Measurements from ENCODE around the gene DEPDC1B. TPM values are rescaled to one million over a fixed set of nuclear protein-coding genes. Genes with fewer than 3 reads are reported as not detected.
"Not testable (repeated sequence)": the region's sequence is repeated elsewhere in the genome, so short reads cannot be mapped to it uniquely, and the experiment has no call there.

DEPDC1B gene
- total RNA-seq, 2 experiments from 2014 or later, result 27.1 to 30.0 TPM

DNA sequence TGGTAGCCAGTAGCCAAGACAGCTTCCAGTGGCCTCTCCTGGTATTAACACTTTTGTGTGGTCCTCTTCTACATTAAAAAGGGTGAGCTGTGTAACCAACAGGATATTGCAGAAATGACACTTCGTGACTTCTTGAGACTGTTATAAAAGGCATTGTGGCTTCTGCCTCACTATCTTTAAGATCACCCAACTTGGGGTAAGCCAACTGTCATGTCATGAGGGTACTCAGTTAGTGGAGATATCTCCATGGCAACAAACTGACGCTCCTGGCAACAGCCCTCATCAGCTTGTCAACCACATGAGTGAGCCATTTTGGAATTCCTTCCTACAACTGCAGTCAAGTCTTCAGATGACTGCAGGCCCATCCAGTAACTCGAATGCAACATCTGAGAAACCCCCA is 121.7 kb downstream of the DEPDC1B start:
- Mint-ChIP-seq H3K27ac (no peak overlapping the region), H3K4me3 (no peak overlapping the region), H3K9me3 (peaks cover 14% of the 10 kb centered on the region), H3K4me1 (peaks cover 3% of the 10 kb centered on the region), H3K36me3 (no peaks in the 10 kb centered on the region), H3K27me3 (peaks cover 6% of the 10 kb centered on the region)
- DNase-seq, result no peak
- ATAC-seq (ENCODE audit: low read depth), result peak; percentile 75
- POLR2A ChIA-PET, result no interaction called here

DNA sequence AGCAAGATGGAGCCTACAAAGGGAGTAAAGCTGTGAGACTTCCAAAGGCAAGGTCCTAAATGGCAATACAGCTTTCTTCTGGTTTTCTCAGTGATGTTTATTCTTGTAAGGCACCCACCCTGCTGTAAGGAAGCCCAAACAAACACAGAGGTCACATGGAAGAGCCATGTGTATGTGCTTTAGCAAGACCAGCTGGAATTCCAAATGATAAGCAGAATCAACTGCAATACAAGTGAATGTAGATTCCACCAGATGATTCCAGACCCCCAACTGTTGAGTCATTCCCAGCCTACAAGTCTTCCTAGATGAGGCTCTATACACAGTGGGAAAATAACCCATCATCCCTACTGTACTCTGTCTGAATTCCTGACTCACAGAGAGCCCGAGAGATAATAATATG is 122.8 kb downstream of the DEPDC1B start:
- DNase-seq, result no peak
- Mint-ChIP-seq H3K36me3 (no peaks in the 10 kb centered on the region), H3K9me3 (peaks cover 15% of the 10 kb centered on the region), H3K4me1 (peaks cover 3% of the 10 kb centered on the region), H3K4me3 (no peak overlapping the region), H3K27ac (no peak overlapping the region), H3K27me3 (peaks cover 7% of the 10 kb centered on the region)
- POLR2A ChIA-PET, result no interaction called here
- no peak for ATAC-seq (ENCODE audit: low read depth)

DNA sequence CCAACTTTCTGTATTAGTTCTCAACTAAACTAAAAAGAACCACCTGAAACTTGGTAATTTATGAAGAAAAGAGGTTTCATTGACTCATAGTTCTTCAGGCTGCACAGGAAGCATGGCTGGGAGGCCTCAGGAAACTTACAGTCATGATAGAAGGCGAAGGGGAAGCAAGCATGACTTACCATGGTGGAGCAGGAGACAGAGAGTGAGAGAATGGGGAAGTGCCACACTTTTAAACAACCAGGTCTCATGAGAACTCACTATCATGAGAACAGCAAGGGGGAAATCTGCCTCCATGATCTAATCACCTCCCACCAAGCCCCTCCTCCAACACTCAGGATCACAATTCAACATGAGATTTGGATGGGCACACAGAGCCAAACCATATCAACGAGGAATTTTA is 123.5 kb downstream of the DEPDC1B start:
- Mint-ChIP-seq H3K27me3 (peaks cover 7% of the 10 kb centered on the region), H3K4me3 (no peak overlapping the region), H3K27ac (no peak overlapping the region), H3K36me3 (no peaks in the 10 kb centered on the region), H3K9me3 (peaks cover 15% of the 10 kb centered on the region), H3K4me1 (peaks cover 3% of the 10 kb centered on the region)
- POLR2A ChIA-PET, result no interaction called here
- no peak for ATAC-seq (ENCODE audit: low read depth)
- no peak for DNase-seq

DNA sequence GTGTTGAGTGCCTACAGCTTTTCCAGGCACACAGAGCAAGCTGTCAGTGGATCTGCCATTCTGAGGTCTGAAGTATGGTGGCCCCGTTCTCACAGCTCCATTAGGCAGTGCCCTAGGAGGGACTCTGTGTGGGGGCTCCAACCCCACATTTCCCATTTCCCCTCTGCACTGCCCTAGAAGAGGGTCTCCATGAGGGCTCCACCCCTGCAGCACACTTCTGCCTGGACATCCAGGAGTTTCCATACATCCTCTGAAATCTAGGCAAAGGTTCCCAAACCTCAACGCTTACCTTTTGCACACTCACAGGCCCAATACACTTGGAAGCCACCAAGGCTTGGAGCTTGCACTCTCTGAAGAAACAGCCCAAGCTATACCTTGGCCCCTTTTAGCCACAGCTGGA is 131.3 kb downstream of the DEPDC1B start:
- POLR2A ChIA-PET, result no interaction called here
- H3K9me3 Mint-ChIP-seq, result peaks cover 13% of the 10 kb centered on the region
- H3K27ac Mint-ChIP-seq, result no peak overlapping the region

DNA sequence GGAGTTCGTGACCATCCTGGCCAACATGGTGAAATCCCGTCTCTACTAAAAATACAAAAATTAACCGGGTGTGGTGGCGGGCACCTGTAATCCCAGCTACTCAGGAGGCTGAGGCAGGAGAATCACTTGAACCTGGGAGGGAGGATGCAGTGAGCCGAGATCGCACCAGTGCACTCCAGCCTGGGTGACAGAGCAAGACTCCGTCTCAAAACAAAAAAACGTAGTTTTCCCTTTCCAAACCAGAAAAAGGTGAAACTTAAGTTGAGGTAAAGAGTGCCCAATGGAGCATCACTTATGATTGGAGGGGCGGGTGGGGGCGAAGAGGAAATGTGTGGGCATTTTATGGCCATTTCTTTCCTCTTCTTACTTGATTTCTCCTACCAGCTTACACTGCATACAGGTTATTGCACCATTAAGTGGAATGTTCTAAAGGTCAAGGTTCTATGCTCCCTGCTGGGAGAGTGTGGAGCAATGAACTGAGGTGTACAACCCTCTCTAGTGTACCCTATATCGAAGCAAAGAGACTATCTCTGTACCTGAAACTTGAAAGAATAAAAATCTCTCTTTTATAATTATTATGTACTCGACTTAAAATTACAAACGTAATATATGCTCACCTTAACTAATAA is 136.2 kb downstream of the DEPDC1B start:
- no peak for ATAC-seq (ENCODE audit: low read depth)
- H3K4me3 Mint-ChIP-seq, result no peak overlapping the region
- DNase-seq, result no peak
- no peaks in the 10 kb centered on the region for H3K4me1 Mint-ChIP-seq
- no peak overlapping the region for H3K27ac Mint-ChIP-seq
- H3K9me3 Mint-ChIP-seq, result peaks cover 7% of the 10 kb centered on the region
- POLR2A ChIA-PET, result no interaction called here
- no peaks in the 10 kb centered on the region for H3K27me3 Mint-ChIP-seq
- H3K36me3 Mint-ChIP-seq, result no peaks in the 10 kb centered on the region

More for the DNA sequence above, 131.3 kb downstream of the DEPDC1B start:
- Mint-ChIP-seq H3K27me3 (peaks cover 4% of the 10 kb centered on the region), H3K36me3 (no peaks in the 10 kb centered on the region), H3K4me3 (no peak overlapping the region), H3K4me1 (no peaks in the 10 kb centered on the region)
- DNase-seq (no peak), ATAC-seq (ENCODE audit: low read depth) (no peak)

DNA sequence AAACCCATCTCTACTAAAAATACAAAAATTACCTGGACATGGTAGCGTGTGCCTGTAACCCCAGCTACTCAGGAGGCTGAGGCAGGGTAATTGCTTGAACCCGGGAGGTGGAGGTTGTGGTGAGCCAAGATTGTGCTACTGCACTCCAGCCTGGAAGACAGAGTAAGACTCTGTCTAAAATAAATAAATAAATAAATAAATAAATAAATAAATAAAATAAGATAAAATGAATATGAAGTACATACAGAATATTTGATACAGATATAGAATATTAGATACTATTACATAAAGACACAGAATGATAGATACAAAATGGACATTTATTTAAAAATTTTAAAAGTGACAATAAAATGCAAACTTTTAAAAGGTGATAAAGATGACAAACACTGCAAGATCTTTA is 146.7 kb downstream of the DEPDC1B start:
- POLR2A ChIA-PET; ATAC-seq (ENCODE audit: low read depth); H3K4me3 Mint-ChIP-seq; DNase-seq; H3K4me1 Mint-ChIP-seq; H3K27ac Mint-ChIP-seq; H3K27me3 Mint-ChIP-seq; H3K9me3 Mint-ChIP-seq; H3K36me3 Mint-ChIP-seq: not testable (repeated sequence)

DNA sequence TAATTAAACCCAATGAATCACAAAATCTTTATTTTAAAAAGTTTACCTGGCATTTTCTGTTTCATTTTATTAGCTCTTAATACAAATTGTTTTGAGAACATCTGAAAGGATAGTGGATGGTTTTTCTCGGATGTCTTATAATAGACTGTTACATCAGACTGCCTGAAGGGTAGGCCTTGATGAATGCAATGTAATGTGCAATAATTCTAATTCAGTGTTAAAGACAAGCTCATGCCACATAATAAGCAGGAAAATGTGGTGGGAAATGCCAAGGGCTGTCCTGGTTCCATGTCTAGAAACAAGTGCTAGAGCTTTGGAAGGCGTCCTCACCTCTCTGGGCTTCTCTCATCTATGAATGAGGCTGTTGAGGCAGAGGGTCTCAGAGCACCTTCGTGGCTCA is 148.1 kb downstream of the DEPDC1B start:
- no peaks in the 10 kb centered on the region for H3K4me1 Mint-ChIP-seq

DNA sequence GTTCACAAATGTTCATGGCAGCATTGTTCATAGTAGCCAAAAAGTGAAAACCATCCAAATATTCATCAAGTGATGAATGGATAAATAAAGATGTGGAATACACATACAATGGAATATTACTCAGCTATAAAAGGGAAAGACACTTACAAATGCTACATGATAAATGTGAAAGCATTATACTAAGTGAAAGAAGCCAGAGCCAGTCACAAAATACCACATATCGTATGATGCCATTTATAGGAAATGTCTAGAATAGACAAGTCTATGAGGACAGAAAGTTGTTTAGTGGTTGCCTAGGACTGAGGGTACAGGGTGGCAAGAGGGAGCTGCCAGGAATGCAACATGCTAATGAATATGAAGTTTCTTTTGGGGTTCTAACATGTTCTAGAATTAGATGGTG is 148.7 kb downstream of the DEPDC1B start:
- peaks cover 4% of the 10 kb centered on the region for H3K27me3 Mint-ChIP-seq
- no peak overlapping the region for H3K4me3 Mint-ChIP-seq
- POLR2A ChIA-PET, result no interaction called here
- H3K36me3 Mint-ChIP-seq, result no peaks in the 10 kb centered on the region
- ATAC-seq (ENCODE audit: low read depth), result no peak
- no peaks in the 10 kb centered on the region for H3K9me3 Mint-ChIP-seq
- H3K4me1 Mint-ChIP-seq, result no peaks in the 10 kb centered on the region
- H3K27ac Mint-ChIP-seq, result no peak overlapping the region
- no peak for DNase-seq

More for the DNA sequence above, 148.1 kb downstream of the DEPDC1B start:
- Mint-ChIP-seq H3K36me3 (no peaks in the 10 kb centered on the region), H3K4me3 (no peak overlapping the region), H3K9me3 (no peaks in the 10 kb centered on the region), H3K27ac (no peak overlapping the region), H3K27me3 (peaks cover 4% of the 10 kb centered on the region)
- DNase-seq (no peak), ATAC-seq (ENCODE audit: low read depth) (no peak)
- POLR2A ChIA-PET, result no interaction called here

DNA sequence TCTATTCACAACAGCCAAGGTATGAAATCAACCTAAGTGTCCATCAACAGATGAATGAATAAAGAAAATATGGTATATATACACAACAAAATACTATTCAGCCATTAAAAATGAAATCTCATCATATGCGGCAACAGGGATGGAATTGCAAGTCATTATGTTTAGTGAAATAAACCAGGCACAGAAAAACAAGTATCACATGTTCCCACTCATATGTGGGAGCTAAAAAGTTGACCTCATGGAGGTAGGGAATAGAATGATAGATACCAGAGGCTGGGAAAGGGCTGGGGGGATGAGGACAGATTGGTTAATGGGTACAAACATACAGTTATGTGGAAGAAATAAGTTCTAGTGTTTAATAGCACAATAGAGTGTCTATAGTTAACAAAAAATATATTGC is 149.7 kb downstream of the DEPDC1B start:
- no peaks in the 10 kb centered on the region for H3K36me3 Mint-ChIP-seq
- ATAC-seq (ENCODE audit: low read depth) (no peak), DNase-seq (no peak)
- POLR2A ChIA-PET, result no interaction called here
- no peak overlapping the region for H3K4me3 Mint-ChIP-seq
- no peaks in the 10 kb centered on the region for H3K9me3 Mint-ChIP-seq
- H3K4me1 Mint-ChIP-seq, result no peaks in the 10 kb centered on the region
- no peak overlapping the region for H3K27ac Mint-ChIP-seq
- H3K27me3 Mint-ChIP-seq, result peaks cover 4% of the 10 kb centered on the region

DNA sequence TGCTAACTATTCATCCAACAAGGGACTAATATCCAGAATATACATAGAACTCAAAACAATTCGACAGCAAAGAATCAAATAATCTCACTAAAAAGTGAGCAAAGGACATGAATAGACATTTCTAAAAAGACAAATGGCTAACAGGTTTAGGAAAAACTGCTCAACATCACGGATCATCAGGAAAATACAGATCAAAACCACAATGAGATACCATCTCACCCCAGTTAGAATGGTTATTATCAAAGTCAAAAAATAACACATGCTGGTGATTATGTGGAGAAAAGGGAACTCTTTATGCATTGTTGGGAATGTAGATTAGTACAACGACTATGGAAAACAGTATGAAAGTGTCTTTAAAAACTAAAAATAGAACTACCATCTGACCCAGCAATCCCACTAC is 150.1 kb downstream of the DEPDC1B start:
- Mint-ChIP-seq H3K27me3 (peaks cover 4% of the 10 kb centered on the region), H3K36me3 (no peaks in the 10 kb centered on the region), H3K4me3 (no peak overlapping the region), H3K9me3 (no peaks in the 10 kb centered on the region), H3K27ac (no peak overlapping the region), H3K4me1 (no peaks in the 10 kb centered on the region)
- POLR2A ChIA-PET, result no interaction called here
- no peak for DNase-seq
- ATAC-seq (ENCODE audit: low read depth), result no peak

Other genes with a start within 250 kb of the DEPDC1B start
- gene ELOVL7, start 144.1 kb upstream of the DEPDC1B start, total RNA-seq, result under 1 TPM; 0.57 to 0.97 TPM
- 10 to 100 TPM in 1 of 2 experiments, 1 to 10 TPM in 1; 8.8 to 10.5 TPM for gene ERCC8, start 244.9 kb upstream of the DEPDC1B start, total RNA-seq
- 10 to 100 TPM; 16.2 to 18.5 TPM for gene NDUFAF2, start 245.0 kb upstream of the DEPDC1B start, total RNA-seq

Measured in activated naive CD8-positive, alpha-beta T cell treated with anti-CD3 and anti-CD28 coated beads, Interleukin-2, amount 10 ng/mL, durations not matched to agents 7 days and 5 days (primary cell).